Keratinocyte (primary cell): Measurements from ENCODE around the gene AP1AR. TPM values are rescaled to one million over a fixed set of nuclear protein-coding genes. Genes with fewer than 3 reads are reported as not detected.

Source experiments
- DNase-seq: peaks from one replicate; pipeline ENCODE4 v3.0.0-alpha.2; 2011; ENCODE audit warnings: low read depth, missing footprints, low spot score
- FAIRE-seq: peaks from 2 replicates; lab custom pipeline; 2011; peaks lifted over from hg19 to GRCh38; lab: Jason Lieb, UNC
- H2AFZ ChIP-seq: 2 replicates; pipeline ENCODE4 v1.6.0; 2012; ENCODE audit warnings: low read length, control low read depth, inconsistent platforms; ENCODE audit not compliant: control insufficient read depth
- H3K27ac ChIP-seq: 2 replicates; pipeline ENCODE4 v1.5.1; 2011; ENCODE audit warnings: low read length; ENCODE audit not compliant: control insufficient read depth, insufficient read depth
- H3K27me3 ChIP-seq: 3 replicates; pipeline ENCODE4 v1.6.0; 2011; ENCODE audit warnings: low read length; ENCODE audit not compliant: control insufficient read depth, insufficient read depth; ENCODE audit errors: extremely low read depth
- H3K36me3 ChIP-seq, 2 experiments: 2 replicates in 1 of 2; 3 replicates in 1 of 2; pipeline ENCODE4 v1.5.1; 2011; ENCODE audit warnings: low read length in 2 of 2, mild to moderate bottlenecking in 1 of 2; ENCODE audit not compliant: control insufficient read depth in 2 of 2, insufficient read depth in 2 of 2; ENCODE audit errors: extremely low read depth in 1 of 2
- H3K4me1 ChIP-seq: 3 replicates; pipeline ENCODE4 v1.5.1; 2011; ENCODE audit warnings: low read length; ENCODE audit not compliant: control insufficient read depth, insufficient read depth; ENCODE audit errors: extremely low read depth
- H3K4me2 ChIP-seq: 3 replicates; pipeline ENCODE4 v1.6.0; 2011; ENCODE audit warnings: low read depth, low read length; ENCODE audit not compliant: control insufficient read depth, insufficient read depth; ENCODE audit errors: extremely low read depth
- H3K4me3 ChIP-seq, 3 experiments: fragments of 200-600 bp in 1 of 3; sonication (generic) in 1 of 3; 2 replicates in 2 of 3; 3 replicates in 1 of 3; pipeline ENCODE4 v1.5.1; 2011 to 2016; ENCODE audit warnings: low read length in 3 of 3, mild to moderate bottlenecking in 3 of 3, control low read depth in 2 of 3, inconsistent platforms in 1 of 3, low read depth in 1 of 3, mixed read lengths in 1 of 3, mixed run types in 1 of 3, moderate library complexity in 1 of 3; ENCODE audit not compliant: control insufficient read depth in 2 of 3, insufficient read depth in 2 of 3; ENCODE audit errors: extremely low read depth in 1 of 3
- H3K79me2 ChIP-seq: 2 replicates; pipeline ENCODE4 v1.6.0; 2012; ENCODE audit warnings: low read length; ENCODE audit not compliant: control insufficient read depth, insufficient read depth
- H3K9ac ChIP-seq: 3 replicates; pipeline ENCODE4 v1.6.0; 2011; ENCODE audit warnings: low read length; ENCODE audit not compliant: control insufficient read depth, insufficient read depth; ENCODE audit errors: extremely low read depth
- H3K9me1 ChIP-seq: 3 replicates; pipeline ENCODE4 v1.6.0; 2011; ENCODE audit warnings: low read length; ENCODE audit not compliant: control insufficient read depth, insufficient read depth; ENCODE audit errors: extremely low read depth
- H3K9me3 ChIP-seq: 2 replicates; pipeline ENCODE4 v1.5.1; 2012; ENCODE audit warnings: low read depth, low read length; ENCODE audit not compliant: control insufficient read depth
- H4K20me1 ChIP-seq: 3 replicates; pipeline ENCODE4 v1.6.0; 2011; ENCODE audit warnings: low read length; ENCODE audit not compliant: control insufficient read depth, insufficient read depth; ENCODE audit errors: extremely low read depth
- CTCF ChIP-seq, 3 experiments: IDR thresholded peaks in 1 of 3; conservative IDR thresholded peaks in 1 of 3; optimal IDR thresholded peaks in 1 of 3; 2 replicates in 2 of 3; 3 replicates in 1 of 3; pipeline versions ENCODE3 to v1.5.1; 2011; ENCODE audit warnings: low read length in 3 of 3, mild to moderate bottlenecking in 3 of 3, moderate library complexity in 2 of 3, control low read depth in 1 of 3, inconsistent platforms in 1 of 3; ENCODE audit not compliant: insufficient read depth in 2 of 3; ENCODE audit errors: extremely low read depth in 1 of 3
- EZH2 ChIP-seq: IDR thresholded peaks from one replicate; pipeline ENCODE4 v1.6.1; 2012; ENCODE audit warnings: inconsistent platforms, mild to moderate bottlenecking, low read length, moderate library complexity
- dilution Hi-C: fragments of 300-500 bp; cut with MboI; formaldehyde crosslinking; loops from one replicate; pipeline ENCODE4 v1.7.0; 2020; ENCODE audit warnings: low sequenced_read_pairs; ENCODE audit not compliant: extremely low pct_ligation_motif_present
- polyA plus RNA-seq, 5 experiments: library from polyadenylated mRNA; depleted of rRNA in 3 of 5; stranded (reverse) in 3 of 5; stranded (forward) in 1 of 5; unstranded in 1 of 5; fragments of >200 nt; gene quantifications; 1 replicate in 1 of 5; 2 replicates in 3 of 5; 3 replicates in 1 of 5; pipeline versions ENCODE4 v1.2.1 to v1.2.3, GENCODE V29; 2011 to 2012; ENCODE audit warnings: missing spikeins in 2 of 5, low read depth in 1 of 5, low replicate concordance in 1 of 5

AP1AR gene
- polyA plus RNA-seq, 1 donor (not counting 4 experiments of a cell fraction or from before 2014, with no cell fraction given): 17.5 TPM

GRCh38 chr4:112238833-112239232, 7.2 kb downstream of the AP1AR start:
- Histone ChIP-seq H3K79me2 (peaks cover 34% of the 10 kb centered on the region), H2AFZ (no peak overlapping the region), H3K4me3 (no peak overlapping the region), H3K4me2 (no peak overlapping the region), H4K20me1 (no peaks in the 10 kb centered on the region), H3K4me1 (peaks cover 6% of the 10 kb centered on the region), H3K9ac (no peak overlapping the region), H3K9me3 (no peaks in the 10 kb centered on the region), H3K27ac (no peak overlapping the region), H3K9me1 (no peaks in the 10 kb centered on the region), H3K27me3 (no peaks in the 10 kb centered on the region), H3K36me3 (no peaks in the 10 kb centered on the region)
- no peak for DNase-seq
- no peak for FAIRE-seq
- TF ChIP-seq CTCF (optimal IDR thresholded peaks at IDR 0.05 in 1 of 3, IDR thresholded peaks at IDR 0.05 in 1 of 3, conservative IDR thresholded peaks at IDR 0.05 in 1 of 3; ENCODE audit: extremely low read depth in 1 of 3, insufficient read depth in 2 of 3, low read length in 3 of 3): no peak
- no peak for TF ChIP-seq EZH2
- dilution Hi-C loops: no loop called here

GRCh38 chr4:112245383-112245782, 13.8 kb downstream of the AP1AR start:
- FAIRE-seq: no peak
- no peaks in the 10 kb centered on the region for H3K4me1 ChIP-seq
- dilution Hi-C loops: no loop called here

More at GRCh38 chr4:112245383-112245782, 13.8 kb downstream of the AP1AR start:
- H3K27me3 ChIP-seq: no peaks in the 10 kb centered on the region
- no peak overlapping the region for H3K4me2 ChIP-seq
- no peak overlapping the region for H2AFZ ChIP-seq
- no peak overlapping the region for H3K9ac ChIP-seq
- H4K20me1 ChIP-seq: no peaks in the 10 kb centered on the region
- peaks cover 12% of the 10 kb centered on the region for H3K79me2 ChIP-seq
- no peak for DNase-seq
- TF ChIP-seq CTCF (optimal IDR thresholded peaks at IDR 0.05 in 1 of 3, IDR thresholded peaks at IDR 0.05 in 1 of 3, conservative IDR thresholded peaks at IDR 0.05 in 1 of 3; ENCODE audit: extremely low read depth in 1 of 3, insufficient read depth in 2 of 3, low read length in 3 of 3) (no peak), EZH2 (no peak)
- no peaks in the 10 kb centered on the region for H3K36me3 ChIP-seq
- no peak overlapping the region for H3K27ac ChIP-seq
- no peak overlapping the region for H3K4me3 ChIP-seq
- H3K9me3 ChIP-seq: no peaks in the 10 kb centered on the region
- no peaks in the 10 kb centered on the region for H3K9me1 ChIP-seq
